Effector memory CD8-positive, alpha-beta T cell (primary cell): Measurements from ENCODE around the gene HERC2.
"Not testable (repeated sequence)": the region's sequence is repeated elsewhere in the genome, so short reads cannot be mapped to it uniquely, and the experiment has no call there.

Source experiments
- ATAC-seq: fragments of 150-1000 bp; cut with Tn5 transposase; replicated peaks from 2 replicates; pipeline ENCODE4 v1.10.0; 2021; ENCODE audit warnings: mild to moderate bottlenecking, moderate library complexity
- DNase-seq, 3 experiments: peaks; one replicate each; pipeline ENCODE4 v3.0.0; 2021
- H3K27ac Mint-ChIP-seq, 2 donors: one replicate each; pipeline ENCODE4 v1.8.0; 2022; ENCODE audit warnings: mild to moderate bottlenecking in 2 of 2, mixed read lengths in 2 of 2, moderate library complexity in 2 of 2
- H3K27me3 Mint-ChIP-seq, 2 donors: one replicate each; pipeline ENCODE4 v1.8.0; 2022; ENCODE audit warnings: mixed read lengths in 2 of 2
- H3K36me3 Mint-ChIP-seq: one replicate; pipeline ENCODE4 v1.8.0; 2022; ENCODE audit warnings: mild to moderate bottlenecking, moderate library complexity, mixed read lengths; ENCODE audit not compliant: insufficient read depth
- H3K4me1 Mint-ChIP-seq, 2 donors: one replicate each; pipeline ENCODE4 v1.8.0; 2022; ENCODE audit warnings: low read depth in 2 of 2, mixed read lengths in 2 of 2
- H3K4me3 Mint-ChIP-seq, 2 donors: one replicate each; pipeline ENCODE4 v1.8.0; 2022; ENCODE audit warnings: mild to moderate bottlenecking in 2 of 2, mixed read lengths in 2 of 2, moderate library complexity in 2 of 2
- H3K9me3 Mint-ChIP-seq, 2 donors: one replicate each; pipeline ENCODE4 v1.8.0; 2022; ENCODE audit warnings: mixed read lengths in 2 of 2

Gene HERC2

GRCh38 chr15:28122038-28122949 lies 199.7 kb downstream of the HERC2 start:
- no peaks in the 10 kb centered on the region for H3K9me3 Mint-ChIP-seq
- H3K27me3 Mint-ChIP-seq: no peaks in the 10 kb centered on the region
- peaks cover 3 to 8% of the 10 kb centered on the region in 2 donors for H3K4me1 Mint-ChIP-seq
- no peak for ATAC-seq
- peaks cover 20% of the 10 kb centered on the region for H3K36me3 Mint-ChIP-seq
- H3K4me3 Mint-ChIP-seq: no peak overlapping the region
- no peak for DNase-seq
- H3K27ac Mint-ChIP-seq: no peak overlapping the region

- H3K4me1 Mint-ChIP-seq, H3K4me3 Mint-ChIP-seq, ATAC-seq, H3K27me3 Mint-ChIP-seq, H3K9me3 Mint-ChIP-seq, DNase-seq, H3K27ac Mint-ChIP-seq: not testable (repeated sequence)
- peaks cover 20% of the 10 kb centered on the region for H3K36me3 Mint-ChIP-seq
Observed at GRCh38 chr15:28121577-28121976, 200.4 kb downstream of the HERC2 start.

- H3K4me3 Mint-ChIP-seq: no peak overlapping the region
- no peaks in the 10 kb centered on the region for H3K27me3 Mint-ChIP-seq
- peaks cover 3 to 5% of the 10 kb centered on the region in 2 donors for H3K4me1 Mint-ChIP-seq
- H3K9me3 Mint-ChIP-seq: no peaks in the 10 kb centered on the region
- no peak for ATAC-seq
- H3K36me3 Mint-ChIP-seq: peaks cover 17% of the 10 kb centered on the region
- no peak for DNase-seq
- no peak overlapping the region for H3K27ac Mint-ChIP-seq
Observed at GRCh38 chr15:28120359-28120640, 201.7 kb downstream of the HERC2 start.

DNA sequence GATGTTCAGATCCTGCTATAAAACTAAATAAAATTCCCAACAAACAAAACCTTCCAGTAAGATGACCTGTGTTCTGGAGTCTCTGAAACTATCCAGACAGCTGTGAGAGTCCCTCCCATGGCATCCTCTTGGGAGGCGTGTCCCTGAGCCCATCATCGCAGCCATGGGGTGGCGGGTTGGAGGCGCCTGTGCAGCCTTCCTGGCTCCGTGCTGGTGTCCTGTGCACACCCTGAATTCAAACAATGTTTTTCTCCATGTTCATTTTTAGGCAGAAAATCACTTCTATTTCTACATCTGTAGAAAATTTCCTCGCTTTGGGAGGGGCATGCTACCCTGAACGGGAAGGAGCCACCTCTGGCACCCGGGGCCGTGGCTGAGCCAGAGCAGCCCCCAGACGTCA lies 203.4 kb downstream of the HERC2 start:
- Mint-ChIP-seq H3K9me3 (no peaks in the 10 kb centered on the region), H3K4me3 (no peak overlapping the region), H3K4me1 (peaks cover 2 to 3% of the 10 kb centered on the region in 2 donors), H3K27ac (no peak overlapping the region), H3K27me3 (no peaks in the 10 kb centered on the region), H3K36me3 (peaks cover 31% of the 10 kb centered on the region)
- ATAC-seq: no peak
- no peak for DNase-seq

DNA sequence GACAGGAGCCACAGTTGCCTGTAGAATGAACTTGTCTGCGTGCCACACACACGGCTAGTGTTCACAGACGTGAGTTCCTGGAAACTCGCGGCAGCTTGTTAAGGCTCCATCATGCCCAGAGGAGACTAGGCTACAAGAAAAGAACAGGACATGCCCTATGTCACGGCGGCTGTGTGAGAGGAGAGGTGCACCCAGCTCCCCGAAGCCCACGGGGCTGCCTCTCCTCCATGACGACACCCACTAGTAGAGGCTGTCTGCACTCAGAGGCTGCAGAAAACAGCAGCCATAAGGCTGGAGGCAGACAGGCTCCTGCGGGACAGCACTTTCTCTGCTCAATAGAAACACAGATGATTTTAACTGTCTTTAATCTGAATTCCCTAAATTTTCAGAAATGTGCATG lies 203.9 kb downstream of the HERC2 start:
- no peak overlapping the region for H3K27ac Mint-ChIP-seq
- no peak for DNase-seq

DNA sequence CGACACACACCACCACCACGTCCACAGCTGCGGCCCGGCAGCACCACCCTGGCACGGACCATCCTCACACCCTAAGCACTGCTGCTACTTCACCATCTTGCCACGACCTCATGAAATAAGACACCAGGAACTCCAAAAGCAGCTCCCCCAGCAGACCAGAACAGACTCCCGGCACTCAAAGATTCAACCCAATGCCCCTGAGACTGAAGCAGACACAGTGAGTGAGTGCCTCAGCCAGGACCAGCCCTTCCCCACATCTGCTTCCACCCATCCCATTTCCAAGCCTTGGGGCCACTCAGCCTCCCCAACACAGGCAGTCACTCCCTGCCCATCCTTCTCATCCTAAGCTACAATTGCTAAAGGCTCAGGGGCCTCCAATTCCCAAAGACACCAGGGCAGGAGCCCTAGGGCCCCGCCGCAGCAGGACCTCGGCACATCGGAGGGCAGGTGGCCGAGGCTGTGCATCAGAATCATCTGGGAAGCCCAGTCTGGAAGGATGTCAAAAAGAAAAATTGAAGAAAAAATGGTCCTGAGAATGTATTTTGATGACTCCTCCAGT lies 204.5 kb downstream of the HERC2 start:
- DNase-seq (no peak), ATAC-seq (no peak)
- no peaks in the 10 kb centered on the region for H3K9me3 Mint-ChIP-seq
- H3K27me3 Mint-ChIP-seq: no peaks in the 10 kb centered on the region
- no peaks in the 10 kb centered on the region for H3K4me1 Mint-ChIP-seq
- peaks cover 33% of the 10 kb centered on the region for H3K36me3 Mint-ChIP-seq
- no peak overlapping the region for H3K27ac Mint-ChIP-seq
- H3K4me3 Mint-ChIP-seq: no peak overlapping the region

More for the DNA sequence above, 203.9 kb downstream of the HERC2 start:
- H3K36me3 Mint-ChIP-seq: peaks cover 33% of the 10 kb centered on the region
- no peaks in the 10 kb centered on the region for H3K9me3 Mint-ChIP-seq
- H3K4me3 Mint-ChIP-seq: no peak overlapping the region
- no peak for ATAC-seq
- H3K27me3 Mint-ChIP-seq: no peaks in the 10 kb centered on the region
- H3K4me1 Mint-ChIP-seq: no peaks in the 10 kb centered on the region

GRCh38 chr15:28116521-28117431 lies 205.2 kb downstream of the HERC2 start:
- Mint-ChIP-seq H3K4me3 (no peak overlapping the region), H3K4me1 (no peaks in the 10 kb centered on the region), H3K27ac (no peak overlapping the region), H3K36me3 (peaks cover 38% of the 10 kb centered on the region), H3K27me3 (no peaks in the 10 kb centered on the region), H3K9me3 (no peaks in the 10 kb centered on the region)
- no peak for DNase-seq
- ATAC-seq: no peak

DNA sequence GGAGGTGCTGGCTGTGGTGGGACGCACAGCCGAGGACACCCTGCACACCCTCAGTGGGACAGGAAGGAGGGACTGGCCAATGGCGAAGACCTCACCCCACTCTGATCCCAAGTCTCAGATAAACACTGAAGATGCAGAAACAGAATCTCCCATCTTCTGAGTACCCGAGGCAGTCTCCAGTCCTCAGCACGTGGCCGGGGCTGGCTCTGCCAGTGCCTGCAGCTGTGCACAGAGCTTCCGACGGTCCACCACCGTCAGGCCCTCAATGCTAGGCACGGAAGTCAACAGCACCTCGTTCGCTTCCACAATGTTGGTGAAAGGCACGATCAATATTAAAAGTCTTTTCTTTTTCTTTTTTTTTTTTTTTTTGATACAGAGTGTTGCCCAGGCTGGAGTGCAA lies 206.1 kb downstream of the HERC2 start:
- no peak overlapping the region for H3K4me3 Mint-ChIP-seq
- no peaks in the 10 kb centered on the region for H3K9me3 Mint-ChIP-seq
- H3K27me3 Mint-ChIP-seq: no peaks in the 10 kb centered on the region
- no peak overlapping the region for H3K27ac Mint-ChIP-seq
- H3K36me3 Mint-ChIP-seq: peaks cover 39% of the 10 kb centered on the region
- no peak for DNase-seq
- ATAC-seq: no peak
- no peaks in the 10 kb centered on the region for H3K4me1 Mint-ChIP-seq

DNA sequence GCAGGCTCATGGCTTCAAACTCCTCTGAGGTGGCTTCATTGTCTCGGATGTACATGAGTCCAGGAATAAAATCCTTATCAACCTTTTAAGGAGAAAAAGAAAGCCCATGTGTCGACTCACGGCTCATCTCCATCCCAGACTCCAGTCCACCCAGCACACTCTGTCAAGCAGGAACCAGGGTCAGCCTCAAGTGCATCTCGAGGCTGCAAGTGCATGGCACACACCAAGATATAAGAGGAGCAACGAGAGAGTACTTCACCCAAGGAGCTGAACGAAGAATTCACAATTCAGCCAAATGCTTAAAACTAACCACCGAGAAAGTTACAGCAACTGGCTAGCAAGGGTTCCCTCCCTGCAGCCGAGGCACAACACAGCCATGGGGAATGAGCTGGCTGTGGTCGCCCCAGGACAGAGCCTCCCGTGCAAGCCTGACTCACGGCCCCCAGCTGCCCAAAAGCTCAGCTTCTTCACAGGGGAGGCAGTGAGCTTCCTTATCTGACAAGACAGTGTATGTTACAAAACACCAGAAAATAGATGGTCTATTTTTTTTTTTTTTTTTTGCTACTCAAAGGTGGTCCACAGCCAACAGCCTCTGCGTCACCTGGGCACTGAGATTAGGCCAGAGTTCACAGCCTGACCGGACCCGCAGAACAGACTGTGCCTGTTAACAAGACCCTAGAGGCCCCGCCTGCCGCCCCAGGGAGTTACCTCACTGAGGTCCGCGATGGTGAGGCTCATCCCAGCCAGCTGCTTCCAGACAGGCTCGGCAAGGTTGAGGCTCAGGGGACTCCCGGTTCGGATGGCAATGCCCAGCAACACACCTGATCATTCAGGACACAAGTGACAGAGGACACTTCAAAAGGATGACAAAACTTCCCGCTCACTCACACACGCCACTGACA lies 207.0 kb downstream of the HERC2 start:
- H3K27me3 Mint-ChIP-seq: no peaks in the 10 kb centered on the region
- peak overlapping the region in 1 of 2 donors; percentile 72 for H3K27ac Mint-ChIP-seq
- H3K4me3 Mint-ChIP-seq: no peak overlapping the region
- no peak for DNase-seq
- H3K9me3 Mint-ChIP-seq: no peaks in the 10 kb centered on the region
- peaks cover 37% of the 10 kb centered on the region for H3K36me3 Mint-ChIP-seq
- ATAC-seq: no peak
- H3K4me1 Mint-ChIP-seq: no peaks in the 10 kb centered on the region

- Mint-ChIP-seq H3K27me3 (no peaks in the 10 kb centered on the region), H3K4me3 (no peak overlapping the region), H3K36me3 (peaks cover 32% of the 10 kb centered on the region), H3K9me3 (no peaks in the 10 kb centered on the region), H3K4me1 (no peaks in the 10 kb centered on the region), H3K27ac (no peak overlapping the region)
- DNase-seq: no peak
- no peak for ATAC-seq
Observed at GRCh38 chr15:28114114-28114455, 207.9 kb downstream of the HERC2 start.

DNA sequence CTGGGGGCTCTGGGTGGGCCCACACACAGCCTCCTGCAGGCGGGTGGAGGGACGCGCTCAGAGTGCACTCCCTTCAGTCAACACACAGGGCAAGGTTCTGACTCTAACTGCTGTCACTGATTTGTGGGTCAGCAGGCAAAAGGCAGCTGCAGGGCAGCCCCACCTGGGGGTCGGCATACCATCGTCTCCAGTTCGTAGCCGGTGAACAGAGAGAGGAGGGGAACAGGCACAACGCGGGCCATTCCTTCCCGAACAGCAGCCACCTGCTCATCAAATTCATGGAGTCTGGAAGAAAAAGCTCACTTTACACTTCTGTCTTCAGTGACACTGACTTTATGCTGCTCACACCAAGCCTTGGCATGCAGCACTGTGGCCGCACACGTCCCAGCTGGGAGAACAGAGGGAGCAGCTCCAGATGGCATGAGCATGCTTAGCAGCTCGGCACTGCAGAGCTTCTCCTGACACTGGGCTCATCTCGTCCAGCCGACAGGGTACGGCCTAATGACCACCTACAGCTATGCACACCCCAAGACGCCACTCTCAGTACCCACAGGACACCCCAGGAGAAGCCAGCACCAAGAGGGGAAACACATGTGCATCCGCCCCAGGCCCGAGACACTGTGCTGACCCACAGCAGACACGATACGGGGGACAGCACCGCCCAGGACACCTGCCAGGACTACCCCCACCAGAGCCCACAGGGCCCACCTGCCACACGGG lies 208.4 kb downstream of the HERC2 start:
- H3K4me3 Mint-ChIP-seq: no peak overlapping the region
- ATAC-seq (no peak), DNase-seq (no peak)
- no peaks in the 10 kb centered on the region for H3K9me3 Mint-ChIP-seq
- H3K36me3 Mint-ChIP-seq: peaks cover 31% of the 10 kb centered on the region
- H3K27me3 Mint-ChIP-seq: no peaks in the 10 kb centered on the region
- no peak overlapping the region for H3K27ac Mint-ChIP-seq
- H3K4me1 Mint-ChIP-seq: no peaks in the 10 kb centered on the region

DNA sequence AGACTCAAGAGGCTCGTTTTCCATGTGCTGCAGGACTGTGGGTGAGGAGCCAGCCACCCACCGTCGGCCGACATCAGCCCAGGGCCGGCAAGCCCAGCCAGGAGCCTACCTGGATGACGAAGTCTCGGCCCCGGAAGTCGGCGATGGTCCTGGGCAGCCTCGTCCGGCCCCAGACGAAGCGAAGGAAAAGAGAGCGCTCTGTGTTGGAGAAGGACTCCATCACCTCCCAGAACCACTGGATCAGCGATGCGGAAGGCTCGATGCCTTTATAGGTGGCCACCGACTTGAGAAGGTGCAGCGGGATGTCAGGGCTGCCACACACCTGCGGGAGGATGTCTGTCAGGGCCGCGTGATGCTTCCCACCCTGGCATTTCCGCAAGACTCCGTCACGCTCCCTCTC lies 209.0 kb downstream of the HERC2 start:
- Mint-ChIP-seq H3K9me3 (no peaks in the 10 kb centered on the region), H3K36me3 (peaks cover 29% of the 10 kb centered on the region), H3K4me1 (no peaks in the 10 kb centered on the region), H3K27me3 (no peaks in the 10 kb centered on the region), H3K27ac (no peak overlapping the region), H3K4me3 (no peak overlapping the region)
- no peak for ATAC-seq
- DNase-seq: no peak
